Right hindlimb (tissue), 1 donor: ENCODE data around the gene DDX24.
A peak's percentile ranks its signal among the peaks of the same experiment; 100 is the strongest.

Experiments used
- DNase-seq: peaks from one replicate; pipeline ENCODE4 v3.0.0-alpha.2; 2018

Gene DDX24

GRCh38 chr14:94003397-94003796 lies 77.6 kb downstream of the DDX24 start:
- DNase-seq: no peak

DNA sequence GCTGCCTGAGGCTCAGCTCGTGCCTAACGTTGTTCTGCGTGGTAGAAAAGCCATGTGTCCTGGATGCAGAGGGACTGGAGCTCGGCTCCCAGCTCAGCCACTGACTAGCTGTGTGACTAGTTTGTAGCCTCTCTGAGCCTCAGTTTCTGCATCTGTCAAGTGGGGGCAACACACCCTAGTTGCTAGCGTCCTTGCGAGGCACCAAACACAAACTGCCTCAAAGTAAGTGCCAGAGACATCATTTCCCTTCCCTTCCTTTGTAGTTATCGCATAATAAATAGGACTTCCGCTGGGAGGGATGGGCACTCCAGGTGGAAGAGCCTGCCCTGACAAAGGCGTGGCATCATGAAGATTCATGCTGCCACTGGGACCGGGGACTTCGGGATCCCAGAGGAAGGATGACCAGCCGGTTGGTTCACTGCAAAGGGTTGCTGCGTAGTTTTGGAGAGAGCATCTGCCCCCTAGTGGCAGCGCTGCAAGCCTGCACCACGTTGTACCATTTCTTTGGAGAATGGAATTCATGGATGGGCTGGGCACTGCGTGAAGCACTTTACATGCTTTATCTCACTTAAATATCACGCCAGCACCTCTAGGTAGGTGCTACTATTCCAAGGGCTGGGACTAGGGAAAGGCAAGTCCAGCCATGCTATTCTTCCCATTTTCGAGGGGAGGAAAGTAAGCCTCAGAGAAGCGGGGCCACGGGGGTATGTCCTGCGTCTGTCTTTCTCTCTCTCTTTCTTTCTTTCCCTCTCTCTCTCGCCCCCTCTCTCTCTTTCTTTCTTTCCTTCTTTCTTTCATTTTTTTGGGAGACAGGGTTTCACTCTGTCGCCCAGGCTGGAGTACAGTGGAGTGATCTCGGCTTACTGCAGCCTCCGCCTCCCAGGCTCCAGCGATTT lies 79.3 kb downstream of the DDX24 start:
- peak; percentile 59 for DNase-seq

- peak; percentile 30 for DNase-seq
Observed at GRCh38 chr14:94001016-94001415, 80.0 kb downstream of the DDX24 start.

DNA sequence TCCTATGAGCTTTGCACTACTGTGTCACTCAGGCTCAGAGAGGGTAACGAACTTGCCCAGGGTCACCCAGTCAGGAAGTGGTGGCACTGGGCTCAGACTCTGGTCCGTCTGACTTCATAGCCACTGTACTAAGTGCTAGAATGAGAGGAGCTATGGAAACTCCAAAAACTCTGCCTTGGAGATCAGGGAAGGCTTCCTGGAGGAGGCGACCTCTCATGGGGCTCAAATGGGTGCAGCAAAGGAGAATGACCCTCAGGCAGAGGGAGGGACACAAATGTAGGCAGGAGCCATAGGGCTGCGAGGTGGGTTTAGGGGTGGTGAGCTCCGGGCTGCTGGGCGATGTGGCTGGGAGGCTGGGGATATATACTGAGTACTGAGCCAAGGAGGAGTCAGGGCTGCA lies 80.7 kb downstream of the DDX24 start:
- no peak for DNase-seq

DNA sequence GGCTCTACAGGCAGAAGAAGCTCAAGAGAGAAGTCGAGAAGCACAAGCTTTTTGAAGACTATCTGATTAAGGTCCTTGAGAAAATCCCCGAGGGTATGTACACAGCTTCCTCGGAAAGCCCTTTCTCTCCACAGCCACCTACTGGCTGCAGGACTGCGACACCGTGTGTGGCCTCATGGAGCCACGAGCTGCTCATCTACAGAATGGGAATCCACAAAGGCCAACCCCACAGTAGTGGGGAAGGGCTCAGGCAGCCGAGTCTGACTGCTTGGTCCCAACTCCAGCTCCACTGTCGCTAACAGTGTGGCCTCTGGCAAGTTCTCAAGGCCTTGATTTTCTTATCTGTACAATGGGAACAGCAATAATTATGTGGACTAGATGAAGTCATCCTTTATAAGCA lies 81.4 kb downstream of the DDX24 start:
- DNase-seq: no peak

- DNase-seq: no peak
Observed at GRCh38 chr14:93998871-93999403, 82.1 kb downstream of the DDX24 start.
